Neutrophil (primary cell): ENCODE results near the gene CAVIN1.
"Not testable (repeated sequence)": the region's sequence is repeated elsewhere in the genome, so short reads cannot be mapped to it uniquely, and the experiment has no call there.

Source experiments
- H3K27ac ChIP-seq: fragments of 200-600 bp; sonication (generic); 2 replicates; pipeline ENCODE4 v1.5.1; 2016; ENCODE audit warnings: mild to moderate bottlenecking, moderate library complexity
- H3K27me3 ChIP-seq: fragments of 200-600 bp; sonication (generic); 2 replicates; pipeline ENCODE4 v1.6.0; 2016; ENCODE audit warnings: mild to moderate bottlenecking
- H3K36me3 ChIP-seq: fragments of 200-600 bp; sonication (generic); 2 replicates; pipeline ENCODE4 v1.5.1; 2017
- H3K4me1 ChIP-seq, 2 experiments: fragments of 200-600 bp in 1 of 2; sonication (generic) in 1 of 2; 1 replicate in 1 of 2; 2 replicates in 1 of 2; pipeline versions ENCODE4 v1.5.1 to v1.6.1; 2013 to 2016; ENCODE audit warnings: low read depth in 1 of 2, low read length in 1 of 2, mild to moderate bottlenecking in 1 of 2, moderate library complexity in 1 of 2; ENCODE audit not compliant: control insufficient read depth in 1 of 2, insufficient read depth in 1 of 2
- H3K4me3 ChIP-seq, 2 experiments: fragments of 200-600 bp in 1 of 2; sonication (generic) in 1 of 2; 1 replicate in 1 of 2; 2 replicates in 1 of 2; pipeline ENCODE4 v1.5.1; 2013 to 2016; ENCODE audit warnings: low read depth in 1 of 2, low read length in 1 of 2, mild to moderate bottlenecking in 1 of 2, moderate library complexity in 1 of 2
- H3K9me3 ChIP-seq: fragments of 200-600 bp; sonication (generic); 2 replicates; pipeline ENCODE4 v1.5.1; 2016
- TF ChIP-seq, protein P1 (sequence below): fragments of 200-600 bp; sonication (generic); IDR thresholded peaks from 2 replicates; pipeline ENCODE4 v1.5.1; 2016; ENCODE audit warnings: antibody characterized with exemption

The CAVIN1 gene

DNA sequence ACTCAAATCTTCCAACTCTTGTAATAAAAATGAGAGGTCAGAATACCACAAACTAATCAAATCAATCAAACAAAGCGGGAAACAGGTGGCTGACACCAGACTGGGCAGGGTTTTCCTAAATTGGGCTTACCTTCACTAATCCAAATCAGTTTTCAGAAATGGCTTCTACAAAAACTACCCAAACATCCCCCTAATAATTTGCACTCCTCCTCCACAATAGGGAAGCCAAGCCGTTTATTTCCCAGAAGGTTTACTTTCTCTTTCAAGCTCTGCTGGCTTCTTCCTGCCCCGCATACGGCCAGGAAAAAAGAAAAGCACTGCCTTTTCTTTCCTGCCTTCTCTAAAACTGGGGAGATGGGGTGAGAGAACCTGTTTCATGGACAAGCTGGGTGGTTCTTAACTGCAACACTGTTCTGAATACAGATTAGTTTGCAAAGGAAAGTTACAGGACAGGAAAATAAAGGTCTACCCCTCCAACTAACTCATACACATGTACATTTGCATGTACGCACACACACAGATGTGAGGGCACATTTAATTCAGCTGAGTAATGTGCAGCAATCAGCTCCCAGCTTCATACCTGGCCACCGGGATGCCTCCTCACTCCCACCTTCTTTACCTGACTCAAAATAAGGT, 44.0 kb downstream of the CAVIN1 start:
- TF ChIP-seq, protein P1, sequence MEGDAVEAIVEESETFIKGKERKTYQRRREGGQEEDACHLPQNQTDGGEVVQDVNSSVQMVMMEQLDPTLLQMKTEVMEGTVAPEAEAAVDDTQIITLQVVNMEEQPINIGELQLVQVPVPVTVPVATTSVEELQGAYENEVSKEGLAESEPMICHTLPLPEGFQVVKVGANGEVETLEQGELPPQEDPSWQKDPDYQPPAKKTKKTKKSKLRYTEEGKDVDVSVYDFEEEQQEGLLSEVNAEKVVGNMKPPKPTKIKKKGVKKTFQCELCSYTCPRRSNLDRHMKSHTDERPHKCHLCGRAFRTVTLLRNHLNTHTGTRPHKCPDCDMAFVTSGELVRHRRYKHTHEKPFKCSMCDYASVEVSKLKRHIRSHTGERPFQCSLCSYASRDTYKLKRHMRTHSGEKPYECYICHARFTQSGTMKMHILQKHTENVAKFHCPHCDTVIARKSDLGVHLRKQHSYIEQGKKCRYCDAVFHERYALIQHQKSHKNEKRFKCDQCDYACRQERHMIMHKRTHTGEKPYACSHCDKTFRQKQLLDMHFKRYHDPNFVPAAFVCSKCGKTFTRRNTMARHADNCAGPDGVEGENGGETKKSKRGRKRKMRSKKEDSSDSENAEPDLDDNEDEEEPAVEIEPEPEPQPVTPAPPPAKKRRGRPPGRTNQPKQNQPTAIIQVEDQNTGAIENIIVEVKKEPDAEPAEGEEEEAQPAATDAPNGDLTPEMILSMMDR, result no peak
- H3K9me3 ChIP-seq, result no peaks in the 10 kb centered on the region
- peaks cover 31 to 53% of the 10 kb centered on the region in 2 experiments for H3K4me1 ChIP-seq
- no peaks in the 10 kb centered on the region for H3K27me3 ChIP-seq
- H3K4me3 ChIP-seq, result peak overlapping the region; percentile 15 to 43
- H3K36me3 ChIP-seq, result peaks cover 17% of the 10 kb centered on the region
- peak overlapping the region; percentile 78 for H3K27ac ChIP-seq

DNA sequence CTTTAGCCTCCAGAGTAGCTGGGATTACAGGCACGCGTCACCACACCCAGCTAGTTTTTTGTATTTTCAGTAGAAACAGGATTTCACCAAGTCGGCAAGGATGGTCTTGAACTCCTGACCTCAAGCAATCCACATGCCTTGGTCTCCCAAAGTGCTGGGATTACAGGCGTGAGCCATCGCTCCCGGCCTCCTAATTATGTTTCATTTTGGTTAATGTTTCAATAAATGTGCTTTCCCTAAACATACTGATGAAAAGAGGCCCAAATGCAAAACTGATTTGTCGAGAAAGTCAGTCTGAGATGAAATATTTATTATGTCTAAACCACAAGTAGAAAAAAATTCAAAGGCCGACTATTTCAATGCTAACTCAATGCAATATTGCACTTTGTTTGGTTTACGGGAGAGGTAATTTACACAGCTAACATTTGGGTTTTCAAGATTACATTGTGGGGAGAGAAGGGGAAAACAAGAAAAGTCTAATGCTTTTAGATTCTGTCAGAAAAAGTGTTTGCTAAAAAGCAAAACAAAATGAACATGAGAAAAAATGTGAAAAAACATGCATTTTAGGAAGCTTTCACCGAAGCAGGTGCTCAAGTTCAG, 44.6 kb downstream of the CAVIN1 start:
- Histone ChIP-seq H3K27me3 (no peaks in the 10 kb centered on the region), H3K4me3 (peak overlapping the region; percentile 15 to 43), H3K36me3 (peaks cover 17% of the 10 kb centered on the region), H3K9me3 (no peaks in the 10 kb centered on the region), H3K4me1 (peaks cover 31 to 49% of the 10 kb centered on the region in 2 experiments), H3K27ac (peak overlapping the region; percentile 78)
- TF ChIP-seq, protein P1, result no peak

DNA sequence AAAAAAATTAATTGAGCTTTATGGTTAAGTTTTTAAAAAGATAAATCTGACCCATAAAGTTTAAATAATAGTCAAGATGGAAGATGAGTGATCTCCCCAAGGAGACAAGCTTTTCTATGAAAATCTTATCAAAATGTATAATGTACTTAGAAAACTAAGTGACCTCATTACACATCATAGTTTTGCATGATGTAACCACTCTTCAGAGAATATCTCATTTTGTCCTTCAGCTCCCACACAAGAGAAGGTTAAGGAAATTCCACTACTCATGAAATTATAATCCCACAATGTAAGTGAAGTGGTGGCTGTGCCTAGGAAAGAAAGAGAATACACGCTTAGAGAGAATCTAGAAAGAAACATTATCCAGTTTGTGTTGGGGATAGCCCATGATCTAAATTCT, 49.2 kb downstream of the CAVIN1 start:
- Histone ChIP-seq H3K4me3 (no peak overlapping the region), H3K4me1 (peaks cover 9 to 14% of the 10 kb centered on the region in 2 experiments), H3K27ac (peak overlapping the region; percentile 39), H3K9me3 (no peaks in the 10 kb centered on the region), H3K27me3 (no peaks in the 10 kb centered on the region), H3K36me3 (peaks cover 4% of the 10 kb centered on the region)
- TF ChIP-seq, protein P1, result no peak

DNA sequence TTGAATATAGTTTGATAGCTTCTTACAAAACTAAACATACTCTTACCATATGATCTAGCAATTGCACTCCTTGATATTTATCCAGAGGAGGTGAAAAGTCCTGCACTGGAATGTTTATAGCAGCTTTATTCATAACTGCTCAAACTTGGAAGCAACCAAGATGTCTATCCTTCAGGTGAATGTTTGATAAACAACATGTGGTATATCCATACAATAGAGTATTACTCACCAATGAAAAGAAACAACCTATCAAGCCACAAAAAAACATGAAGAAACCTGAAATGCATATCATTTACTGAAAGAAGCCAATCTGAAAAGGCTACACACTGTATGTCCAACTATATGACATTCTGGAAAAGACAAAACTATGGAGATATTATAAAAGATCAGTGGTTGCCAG, 50.9 kb downstream of the CAVIN1 start:
- TF ChIP-seq, protein P1, result no peak
- H3K27ac ChIP-seq, result no peak overlapping the region
- H3K27me3 ChIP-seq, result no peaks in the 10 kb centered on the region
- H3K4me3 ChIP-seq, result no peak overlapping the region
- peaks cover 17 to 18% of the 10 kb centered on the region in 2 experiments for H3K4me1 ChIP-seq
- H3K9me3 ChIP-seq, result no peaks in the 10 kb centered on the region
- H3K36me3 ChIP-seq, result peaks cover 4% of the 10 kb centered on the region

DNA sequence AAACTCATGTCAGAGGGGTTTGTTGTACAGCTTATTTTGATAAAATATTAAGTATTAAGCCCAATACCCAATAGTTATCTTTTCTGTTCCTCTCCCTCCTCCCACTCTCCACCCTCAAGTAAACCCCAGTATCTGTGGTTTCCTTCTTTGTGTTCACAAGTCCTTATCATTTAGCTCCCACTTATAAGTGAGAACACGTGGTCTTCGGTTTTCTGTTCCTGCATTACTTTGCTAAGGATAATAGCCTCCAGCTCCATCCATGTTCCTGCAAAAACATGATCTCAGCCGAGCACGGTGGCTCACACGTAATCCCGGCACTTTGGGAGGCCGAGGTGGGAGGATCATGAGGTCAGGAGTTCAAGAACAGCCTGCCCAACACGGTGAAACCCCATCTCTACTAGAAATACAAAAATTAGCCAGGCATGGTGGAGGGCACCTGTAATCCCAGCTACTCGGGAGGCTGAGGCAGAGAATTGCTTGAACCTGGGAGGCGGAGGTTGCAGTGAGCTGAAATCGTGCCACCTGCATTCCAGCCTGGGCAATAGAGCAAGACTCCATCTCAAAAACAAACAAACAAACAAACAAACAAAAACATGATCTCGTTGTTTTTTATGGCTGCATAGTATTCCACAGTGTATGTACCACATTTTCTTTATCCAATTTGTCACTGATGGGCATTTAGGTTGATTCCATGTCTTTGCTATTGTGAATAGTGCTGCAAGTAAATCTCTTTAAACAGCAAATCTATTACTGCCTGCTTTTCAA, 54.1 kb downstream of the CAVIN1 start:
- Histone ChIP-seq H3K4me1 (peaks cover 42 to 43% of the 10 kb centered on the region in 2 experiments), H3K27ac (peak overlapping the region; percentile 88)
- H3K4me3 ChIP-seq, H3K27me3 ChIP-seq, H3K9me3 ChIP-seq, H3K36me3 ChIP-seq: not testable (repeated sequence)

DNA sequence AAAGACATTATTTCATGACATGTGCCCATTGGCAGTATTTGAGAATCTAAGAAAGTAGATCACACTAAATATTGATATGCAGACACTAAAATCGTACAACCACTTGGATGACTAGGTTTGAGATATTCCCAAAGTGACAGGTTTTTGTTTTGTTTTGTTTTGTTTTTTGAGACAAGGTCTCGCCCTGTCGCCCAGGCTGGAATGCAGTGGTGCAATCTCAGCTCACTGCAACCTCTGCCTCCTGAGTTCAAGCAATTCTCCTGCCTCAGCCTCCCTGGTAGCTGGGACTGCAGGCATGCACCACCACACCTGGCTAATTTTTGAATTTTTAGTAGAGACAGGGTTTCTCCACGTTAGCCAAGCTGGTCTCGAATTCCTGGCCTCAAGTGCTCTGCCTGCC, 54.7 kb downstream of the CAVIN1 start:
- H3K27ac ChIP-seq, result peak overlapping the region; percentile 88
- not testable (repeated sequence) for H3K27me3 ChIP-seq, H3K4me3 ChIP-seq, H3K9me3 ChIP-seq, H3K36me3 ChIP-seq
- peaks cover 49 to 50% of the 10 kb centered on the region in 2 experiments for H3K4me1 ChIP-seq

DNA sequence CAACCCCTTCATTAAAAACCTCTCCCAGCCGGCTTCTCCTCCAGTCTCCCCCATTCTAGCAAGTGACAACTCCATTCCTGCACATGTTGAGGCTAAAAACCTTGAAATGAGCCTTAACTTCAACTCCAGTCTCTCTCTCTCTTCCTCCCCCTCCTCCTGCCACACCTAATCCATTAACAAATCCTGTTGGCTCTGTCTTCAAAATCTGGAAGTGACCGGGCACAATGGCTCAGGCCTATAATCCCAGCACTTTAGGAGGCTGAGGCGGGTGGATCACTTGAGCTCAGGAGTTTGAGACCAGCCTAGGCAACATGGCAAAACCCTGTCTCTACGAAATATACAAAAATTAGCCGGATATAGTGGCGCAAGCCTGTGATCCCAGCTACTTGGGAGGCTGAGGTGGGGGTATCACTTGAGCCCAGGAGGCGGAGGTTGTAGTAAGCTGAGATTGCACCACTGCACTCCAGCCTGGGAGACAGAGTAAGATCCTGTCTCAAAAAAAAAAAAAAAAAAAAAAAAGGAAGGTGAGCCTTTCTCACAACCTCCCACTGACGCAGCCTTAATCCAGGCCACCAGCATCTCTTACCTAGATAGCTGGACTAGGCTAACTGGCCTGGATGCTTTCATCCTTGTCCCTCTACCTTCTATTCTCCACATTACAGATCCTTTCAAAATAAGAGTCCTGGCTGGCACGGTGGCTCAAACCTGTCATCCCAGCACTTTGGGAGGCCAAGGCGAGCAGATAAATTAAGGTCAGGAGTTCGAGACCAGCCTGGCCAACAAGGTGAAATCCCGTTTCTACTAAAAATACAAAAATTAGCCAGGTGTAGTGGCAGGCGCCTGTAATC, 56.7 kb downstream of the CAVIN1 start:
- peak overlapping the region; percentile 88 for H3K27ac ChIP-seq
- peak overlapping the region; percentile 54 to 58 for H3K4me3 ChIP-seq
- H3K4me1 ChIP-seq, result peaks cover 64 to 66% of the 10 kb centered on the region in 2 experiments
- not testable (repeated sequence) for H3K9me3 ChIP-seq, H3K36me3 ChIP-seq, H3K27me3 ChIP-seq
